Caco-2 (cell line): Measurements from ENCODE around the gene TMEM125. TPM values are rescaled to one million over a fixed set of nuclear protein-coding genes. Genes with fewer than 3 reads are reported as not detected.
A peak's percentile ranks its signal among the peaks of the same experiment; 100 is the strongest.

Experiments used
- BruUV-seq: library from RNA; stranded (reverse); fragments of 400-500 nt; replicated peaks from 2 replicates; lab custom pipeline; 2021; lab: Mats Ljungman, UMichigan
- CTCF ChIA-PET: fragments of 300-600 bp; sonication (Branson Sonifier 250); formaldehyde crosslinking; loops from one replicate; lab custom pipeline; 2022; ENCODE audit warnings: antibody characterized with exemption; lab: Charles Lee
- POLR2A ChIA-PET: fragments of 300-600 bp; sonication (Branson Sonifier 250); formaldehyde crosslinking; loops from one replicate; lab custom pipeline; 2022; ENCODE audit warnings: antibody characterized with exemption; lab: Charles Lee
- DNase-seq, 2 experiments: peaks; one replicate each; pipeline versions ENCODE4 v3.0.0 to v3.0.0-alpha.2; 2020 to 2022
- H3K27me3 ChIP-seq: replicated peaks from 2 replicates; pipeline ENCODE4 v1.6.0; 2011; ENCODE audit warnings: low read length; ENCODE audit not compliant: control insufficient read depth, insufficient read depth
- H3K36me3 ChIP-seq: 2 replicates; pipeline ENCODE4 v1.5.1; 2011; ENCODE audit warnings: low read length; ENCODE audit not compliant: control insufficient read depth, insufficient read depth
- H3K4me1 ChIP-seq: fragments of 250-450 bp; sonication (Bioruptor Pico); 2 replicates; pipeline ENCODE4 v1.5.1; 2020; ENCODE audit warnings: mild to moderate bottlenecking
- H3K4me3 ChIP-seq: 2 replicates; pipeline ENCODE4 v1.5.1; 2011; ENCODE audit warnings: low read depth, mild to moderate bottlenecking, control low read depth, low read length
- H3K9me3 ChIP-seq: fragments of 250-450 bp; sonication (Bioruptor Pico); 2 replicates; pipeline ENCODE4 v1.5.1; 2020; ENCODE audit warnings: mild to moderate bottlenecking, moderate library complexity
- H3K27ac Mint-ChIP-seq: one replicate; pipeline ENCODE4 v1.8.0; 2022; ENCODE audit warnings: mixed read lengths; ENCODE audit not compliant: unreplicated experiment
- H3K27me3 Mint-ChIP-seq: one replicate; pipeline ENCODE4 v1.8.0; 2022; ENCODE audit warnings: mixed read lengths; ENCODE audit not compliant: insufficient read depth, unreplicated experiment
- H3K36me3 Mint-ChIP-seq: one replicate; pipeline ENCODE4 v1.8.0; 2022; ENCODE audit warnings: mild to moderate bottlenecking, mixed read lengths; ENCODE audit not compliant: insufficient read depth, unreplicated experiment
- H3K4me1 Mint-ChIP-seq: one replicate; pipeline ENCODE4 v1.8.0; 2022; ENCODE audit warnings: low read depth, mixed read lengths; ENCODE audit not compliant: unreplicated experiment
- H3K4me3 Mint-ChIP-seq: one replicate; pipeline ENCODE4 v1.8.0; 2022; ENCODE audit warnings: mild to moderate bottlenecking, moderate library complexity, mixed read lengths; ENCODE audit not compliant: unreplicated experiment
- H3K9me3 Mint-ChIP-seq: one replicate; pipeline ENCODE4 v1.8.0; 2022; ENCODE audit warnings: mixed read lengths; ENCODE audit not compliant: unreplicated experiment
- intact Hi-C: fragments of 100-400 bp; cut with micrococcal nuclease; formaldehyde crosslinking; loops from one replicate; pipeline ENCODE4 v1.10.0; 2022; ENCODE audit not compliant: unreplicated experiment
- total RNA-seq: library from RNA; stranded (reverse); gene quantifications from 2 replicates; pipeline ENCODE4 v1.2.3, GENCODE V29; 2022
- TF ChIP-seq, protein P1 (sequence below), 2 experiments: fragments of 200-600 bp in 1 of 2; IDR thresholded peaks; 1 replicate in 1 of 2; 2 replicates in 1 of 2; pipeline versions ENCODE4 v1.5.1 to v1.8.0; 2011 to 2022; ENCODE audit warnings: antibody characterized with exemption in 1 of 2, control low read depth in 1 of 2, inconsistent platforms in 1 of 2, low read depth in 1 of 2, low read length in 1 of 2, mild to moderate bottlenecking in 1 of 2, moderate library complexity in 1 of 2; ENCODE audit not compliant: insufficient read depth in 1 of 2, severe bottlenecking in 1 of 2, unreplicated experiment in 1 of 2

TMEM125 gene
- total RNA-seq, 1 experiment from 2014 or later: 25.9 TPM

GRCh38 chr1:43312212-43312623 lies 42.4 kb downstream of the TMEM125 start:
- Histone ChIP-seq H3K4me1 (no peaks in the 10 kb centered on the region), H3K36me3 (no peaks in the 10 kb centered on the region), H3K27me3 (no peaks in the 10 kb centered on the region), H3K4me3 (no peak overlapping the region), H3K9me3 (no peaks in the 10 kb centered on the region)
- Mint-ChIP-seq H3K27me3 (no peaks in the 10 kb centered on the region), H3K36me3 (no peaks in the 10 kb centered on the region), H3K27ac (no peak overlapping the region), H3K4me1 (no peaks in the 10 kb centered on the region), H3K9me3 (no peaks in the 10 kb centered on the region), H3K4me3 (no peak overlapping the region)
- TF ChIP-seq, protein P1, sequence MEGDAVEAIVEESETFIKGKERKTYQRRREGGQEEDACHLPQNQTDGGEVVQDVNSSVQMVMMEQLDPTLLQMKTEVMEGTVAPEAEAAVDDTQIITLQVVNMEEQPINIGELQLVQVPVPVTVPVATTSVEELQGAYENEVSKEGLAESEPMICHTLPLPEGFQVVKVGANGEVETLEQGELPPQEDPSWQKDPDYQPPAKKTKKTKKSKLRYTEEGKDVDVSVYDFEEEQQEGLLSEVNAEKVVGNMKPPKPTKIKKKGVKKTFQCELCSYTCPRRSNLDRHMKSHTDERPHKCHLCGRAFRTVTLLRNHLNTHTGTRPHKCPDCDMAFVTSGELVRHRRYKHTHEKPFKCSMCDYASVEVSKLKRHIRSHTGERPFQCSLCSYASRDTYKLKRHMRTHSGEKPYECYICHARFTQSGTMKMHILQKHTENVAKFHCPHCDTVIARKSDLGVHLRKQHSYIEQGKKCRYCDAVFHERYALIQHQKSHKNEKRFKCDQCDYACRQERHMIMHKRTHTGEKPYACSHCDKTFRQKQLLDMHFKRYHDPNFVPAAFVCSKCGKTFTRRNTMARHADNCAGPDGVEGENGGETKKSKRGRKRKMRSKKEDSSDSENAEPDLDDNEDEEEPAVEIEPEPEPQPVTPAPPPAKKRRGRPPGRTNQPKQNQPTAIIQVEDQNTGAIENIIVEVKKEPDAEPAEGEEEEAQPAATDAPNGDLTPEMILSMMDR (IDR thresholded peaks at IDR 0.05; ENCODE audit: insufficient read depth in 1 of 2, low read depth in 1 of 2, low read length in 1 of 2, severe bottlenecking in 1 of 2, unreplicated experiment in 1 of 2): no peak
- intact Hi-C loops: no loop called here
- no TSS peak for BruUV-seq
- POLR2A ChIA-PET: no interaction called here
- no peak for DNase-seq
- CTCF ChIA-PET: no interaction called here

DNA sequence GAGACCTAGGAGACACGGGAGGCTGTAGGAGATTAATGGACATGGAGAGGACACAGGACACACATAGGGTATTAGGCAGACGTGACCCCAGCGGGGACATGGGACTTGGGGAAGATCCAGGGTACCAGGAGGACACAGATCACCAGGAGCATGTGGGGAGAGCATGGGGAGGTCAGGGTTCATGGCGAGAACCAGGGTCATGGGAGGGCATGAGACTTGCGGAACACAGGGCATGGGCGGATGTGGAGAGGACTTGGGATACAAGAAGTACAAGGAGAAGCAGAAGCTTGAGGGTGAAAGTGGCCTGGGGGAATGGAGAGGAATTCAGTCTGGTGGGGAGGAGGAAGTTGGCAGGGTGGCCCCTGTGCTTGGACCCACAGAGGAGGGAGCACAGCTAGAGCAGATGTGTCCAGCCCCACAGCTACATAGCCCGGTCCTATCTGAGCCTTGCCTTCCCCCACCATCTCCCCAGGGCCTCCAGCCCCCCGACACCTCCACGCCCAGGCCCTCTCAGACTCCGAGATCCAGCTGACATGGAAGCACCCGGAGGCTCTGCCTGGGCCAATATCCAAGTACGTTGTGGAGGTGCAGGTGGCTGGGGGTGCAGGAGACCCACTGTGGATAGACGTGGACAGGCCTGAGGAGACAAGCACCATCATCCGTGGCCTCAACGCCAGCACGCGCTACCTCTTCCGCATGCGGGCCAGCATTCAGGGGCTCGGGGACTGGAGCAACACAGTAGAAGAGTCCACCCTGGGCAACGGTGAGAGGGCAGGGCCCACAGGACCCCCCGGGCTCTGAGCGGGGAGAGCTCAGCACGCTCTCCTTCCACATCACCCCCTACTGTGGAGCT lies 43.1 kb downstream of the TMEM125 start:
- Histone ChIP-seq H3K4me1 (no peaks in the 10 kb centered on the region), H3K27me3 (no peaks in the 10 kb centered on the region), H3K4me3 (no peak overlapping the region), H3K36me3 (no peaks in the 10 kb centered on the region), H3K9me3 (no peaks in the 10 kb centered on the region)
- CTCF ChIA-PET: no interaction called here
- POLR2A ChIA-PET: no interaction called here
- Mint-ChIP-seq H3K4me1 (no peaks in the 10 kb centered on the region), H3K9me3 (no peaks in the 10 kb centered on the region), H3K27me3 (no peaks in the 10 kb centered on the region), H3K27ac (no peak overlapping the region), H3K36me3 (no peaks in the 10 kb centered on the region), H3K4me3 (no peak overlapping the region)
- DNase-seq: no peak
- TF ChIP-seq, protein P1 (IDR thresholded peaks at IDR 0.05; ENCODE audit: insufficient read depth in 1 of 2, low read depth in 1 of 2, low read length in 1 of 2, severe bottlenecking in 1 of 2, unreplicated experiment in 1 of 2): no peak
- BruUV-seq: no TSS peak
- intact Hi-C loops: no loop called here

- H3K27ac Mint-ChIP-seq: no peak overlapping the region
- H3K27me3 Mint-ChIP-seq: no peaks in the 10 kb centered on the region
- ChIA-PET CTCF (no interaction called here), POLR2A (no interaction called here)
- peak in 1 of 2 experiments; percentile 14 for DNase-seq
- no peaks in the 10 kb centered on the region for H3K36me3 ChIP-seq
- TF ChIP-seq, protein P1 (IDR thresholded peaks at IDR 0.05; ENCODE audit: insufficient read depth in 1 of 2, low read depth in 1 of 2, low read length in 1 of 2, severe bottlenecking in 1 of 2, unreplicated experiment in 1 of 2): no peak
- H3K4me3 ChIP-seq: no peak overlapping the region
- no TSS peak for BruUV-seq
- no peaks in the 10 kb centered on the region for H3K4me1 ChIP-seq
- intact Hi-C loops: no loop called here
- no peaks in the 10 kb centered on the region for H3K9me3 Mint-ChIP-seq
- H3K9me3 ChIP-seq: no peaks in the 10 kb centered on the region
- no peaks in the 10 kb centered on the region for H3K27me3 ChIP-seq
- H3K4me3 Mint-ChIP-seq: no peak overlapping the region
- H3K36me3 Mint-ChIP-seq: no peaks in the 10 kb centered on the region
- H3K4me1 Mint-ChIP-seq: no peaks in the 10 kb centered on the region
Observed at GRCh38 chr1:43313771-43314170, 44.0 kb downstream of the TMEM125 start.
